HS-5 (cell line): ENCODE measurements around the gene SET.
"Not testable (repeated sequence)": the region's sequence is repeated elsewhere in the genome, so short reads cannot be mapped to it uniquely, and the experiment has no call there.

ENCODE experiments used
- DNase-seq: peaks from one replicate; pipeline ENCODE4 v3.0.0-alpha.2; 2012; ENCODE audit warnings: low read depth

SET gene

DNA sequence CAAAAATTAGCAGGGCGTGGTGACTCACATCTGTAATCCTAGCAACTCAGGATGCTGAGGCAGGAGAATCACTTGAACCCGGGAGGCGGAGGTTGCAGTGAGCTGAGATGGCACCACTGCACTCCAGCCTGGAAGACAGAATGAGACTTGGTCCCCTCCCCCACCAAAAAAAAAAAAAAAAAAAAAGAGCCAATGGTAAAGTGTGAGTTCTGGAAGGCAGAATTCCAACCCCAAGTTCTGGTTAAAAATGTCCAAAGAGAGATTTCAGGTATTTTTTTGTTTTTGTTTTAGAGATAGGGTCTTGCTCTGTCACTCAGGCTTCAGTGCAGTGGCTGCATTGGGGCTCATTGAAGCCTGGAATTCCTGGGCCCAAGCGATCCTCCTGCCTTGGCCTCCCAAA, 1.6 kb upstream of the SET start:
- DNase-seq: no peak

DNA sequence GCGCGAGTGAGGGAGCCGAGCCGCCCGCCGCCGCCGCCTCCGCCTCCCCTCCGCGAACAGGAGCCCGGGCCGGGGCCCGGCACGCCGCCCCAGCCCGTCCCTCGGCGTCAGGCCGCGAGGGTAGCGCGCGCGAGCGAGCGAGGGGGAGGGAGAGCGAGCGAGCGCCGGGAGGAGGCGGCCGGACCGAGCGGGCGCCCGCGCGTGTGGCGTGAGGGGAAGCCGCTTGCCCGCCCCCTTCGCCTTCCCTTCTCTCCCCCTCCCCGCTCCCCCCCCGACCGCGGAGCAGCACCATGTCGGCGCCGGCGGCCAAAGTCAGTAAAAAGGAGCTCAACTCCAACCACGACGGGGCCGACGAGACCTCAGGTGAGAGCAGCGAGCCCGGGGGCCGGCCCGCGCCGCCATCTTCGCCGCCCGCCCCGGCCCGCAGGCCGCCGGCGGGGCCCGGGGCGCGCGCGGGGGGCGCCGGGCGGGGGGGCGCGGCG, 312 bp downstream of the SET start:
- DNase-seq: no peak

- no peak for DNase-seq
These were observed 1.0 kb downstream of the SET start for GRCh38 chr9:128689820-128690683.

- DNase-seq: no peak
These were observed 1.6 kb downstream of the SET start for GRCh38 chr9:128690684-128691034.

GRCh38 chr9:128693738-128694137, 4.7 kb downstream of the SET start:
- DNase-seq: not testable (repeated sequence)

DNA sequence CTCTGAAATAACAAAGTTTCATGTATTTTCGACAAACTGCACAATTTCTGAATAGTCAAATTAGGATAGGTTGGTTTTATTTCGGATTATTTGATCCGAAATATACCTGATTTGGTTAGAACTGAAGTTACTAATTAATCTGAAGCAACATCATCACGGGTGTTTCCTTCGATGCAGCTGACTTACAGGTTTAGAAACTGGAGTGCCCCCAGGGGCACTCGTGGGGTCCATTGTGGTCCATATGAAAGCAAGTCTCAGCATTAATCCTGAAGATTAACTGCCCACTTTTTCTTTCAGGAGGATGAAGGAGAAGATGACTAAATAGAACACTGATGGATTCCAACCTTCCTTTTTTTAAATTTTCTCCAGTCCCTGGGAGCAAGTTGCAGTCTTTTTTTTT, 5.3 kb downstream of the SET start:
- DNase-seq: no peak

GRCh38 chr9:128696923-128697707, 8.1 kb downstream of the SET start:
- no peak for DNase-seq

DNA sequence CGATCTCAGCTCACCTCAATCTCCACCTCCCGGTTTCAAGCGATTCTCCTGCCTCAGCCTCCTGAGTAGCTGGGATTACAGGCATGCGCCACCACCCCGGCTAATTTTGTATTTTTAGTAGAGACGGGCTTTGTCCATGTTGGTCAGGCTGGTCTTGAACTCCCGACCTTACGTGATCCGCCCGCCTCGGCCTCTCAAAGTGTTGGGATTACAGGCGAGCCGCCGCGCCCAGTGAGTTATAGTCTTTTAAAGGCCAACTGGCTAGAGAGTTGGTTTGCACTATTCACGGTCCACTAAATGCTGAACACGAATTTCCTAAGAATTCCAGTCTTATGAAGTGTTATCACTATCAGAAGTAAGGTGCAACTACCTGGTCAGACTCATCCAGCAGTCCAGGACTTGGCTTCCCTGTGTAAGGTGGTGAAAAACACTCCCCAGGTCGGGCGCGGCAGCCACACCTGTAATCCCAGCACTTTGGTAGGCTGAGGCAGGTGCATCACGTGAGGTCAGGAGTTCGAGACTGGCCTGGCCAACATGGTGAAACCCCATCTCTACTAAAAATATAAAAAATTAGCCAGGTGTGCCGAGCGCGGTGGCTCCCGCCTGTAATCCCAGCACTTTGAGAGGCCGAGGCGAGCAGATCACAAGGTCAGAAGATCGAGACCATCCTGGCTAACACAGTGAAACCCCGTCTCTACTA, 10.2 kb downstream of the SET start:
- not testable (repeated sequence) for DNase-seq

GRCh38 chr9:128701227-128701854, 12.3 kb downstream of the SET start:
- DNase-seq: no peak

- DNase-seq: no peak
These were observed 13.5 kb downstream of the SET start, which contains the start of gene PKN3 for GRCh38 chr9:128702445-128702948. Gene PKN3, plus strand, starts transcription at chr9:128702503. Its CDS starts 413 bp downstream, at chr9:128702916.

- DNase-seq: no peak
These were observed 14.1 kb downstream of the SET start for GRCh38 chr9:128702949-128703615.

- DNase-seq: no peak
These were observed 14.8 kb downstream of the SET start for GRCh38 chr9:128703616-128704355.

DNA sequence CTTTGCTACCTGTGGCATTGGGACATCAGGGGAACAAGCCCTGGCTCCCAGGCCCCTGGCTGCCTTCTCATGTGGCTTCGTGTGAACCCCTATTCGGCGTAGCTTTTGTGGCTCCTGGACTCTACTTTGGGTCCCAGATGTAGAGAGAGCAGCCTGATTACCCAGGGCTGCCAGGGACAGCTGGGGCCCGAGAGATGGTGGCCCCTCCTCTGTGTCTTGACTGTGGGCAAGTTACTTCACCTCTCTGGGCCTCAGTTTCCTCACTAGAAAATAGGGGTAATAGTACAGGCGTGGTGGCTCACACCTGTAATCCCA, 15.3 kb downstream of the SET start:
- no peak for DNase-seq

GRCh38 chr9:128705051-128705965, 16.3 kb downstream of the SET start:
- DNase-seq: no peak

- DNase-seq: no peak
These were observed 17.0 kb downstream of the SET start for GRCh38 chr9:128706045-128706444.

GRCh38 chr9:128706671-128707381, 17.8 kb downstream of the SET start:
- DNase-seq: no peak

GRCh38 chr9:128707446-128707845, 18.4 kb downstream of the SET start:
- DNase-seq: no peak

- DNase-seq: no peak
These were observed 23.7 kb downstream of the SET start for GRCh38 chr9:128712451-128713410.
